Forelimb muscle (tissue), 1 donor: ENCODE data around the gene BAHD1. TPM values are rescaled to one million over a fixed set of nuclear protein-coding genes. Genes with fewer than 3 reads are reported as not detected.
"Not testable (repeated sequence)": the region's sequence is repeated elsewhere in the genome, so short reads cannot be mapped to it uniquely, and the experiment has no call there.

Experiments used
- DNase-seq: peaks from one replicate; pipeline ENCODE4 v3.0.0-alpha.2; 2013; ENCODE audit warnings: low read depth
- polyA plus RNA-seq: library from polyadenylated mRNA; unstranded; fragments of 120-200 nt; gene quantifications from one replicate; pipeline ENCODE4 v1.2.1, GENCODE V29; 2013; ENCODE audit not compliant: insufficient read length

BAHD1 gene
- polyA plus RNA-seq, 1 donor: 24.6 TPM

GRCh38 chr15:40445421-40445922 lies 4.7 kb downstream of the BAHD1 start:
- DNase-seq: no peak

DNA sequence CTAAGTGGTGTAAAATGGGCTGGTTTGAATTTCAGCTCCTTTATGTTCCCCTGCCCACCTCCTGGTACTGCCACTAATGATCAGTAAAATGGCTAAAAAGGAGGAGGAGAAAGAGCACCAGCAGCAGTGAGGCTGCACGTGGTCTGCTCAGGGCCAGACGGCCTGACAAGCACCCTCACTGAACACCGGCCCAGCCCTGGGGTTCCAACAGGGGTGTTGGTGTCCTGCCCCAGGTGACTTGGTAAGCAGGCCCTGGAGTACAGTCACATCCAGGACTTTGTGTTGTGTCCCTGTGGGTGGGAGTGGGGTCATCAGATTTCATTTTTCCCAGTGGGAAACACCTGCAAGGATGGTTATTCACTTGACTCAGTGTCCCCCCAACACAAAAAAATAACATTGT lies 5.4 kb downstream of the BAHD1 start:
- DNase-seq: no peak

DNA sequence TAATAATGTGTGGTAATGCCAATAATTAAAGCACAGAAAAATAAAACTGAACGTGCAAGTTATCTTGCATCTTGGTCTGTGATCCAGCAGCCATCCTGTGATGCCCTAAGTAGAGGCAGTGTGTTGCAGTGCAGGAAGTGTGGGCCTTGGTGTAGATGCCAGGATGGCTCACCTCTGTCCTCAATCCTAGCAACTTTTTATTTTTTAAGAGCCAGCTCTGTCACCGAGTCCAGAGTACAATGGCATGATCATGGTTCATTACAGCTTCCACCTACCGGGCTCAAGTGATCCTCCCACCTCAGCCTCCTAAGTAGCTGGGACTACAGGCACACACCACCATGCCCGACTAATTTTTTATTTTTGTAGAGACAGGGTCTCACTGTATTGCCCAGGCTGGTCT lies 7.6 kb downstream of the BAHD1 start:
- no peak for DNase-seq

- no peak for DNase-seq
Measured at GRCh38 chr15:40449275-40449674, 8.5 kb downstream of the BAHD1 start.

DNA sequence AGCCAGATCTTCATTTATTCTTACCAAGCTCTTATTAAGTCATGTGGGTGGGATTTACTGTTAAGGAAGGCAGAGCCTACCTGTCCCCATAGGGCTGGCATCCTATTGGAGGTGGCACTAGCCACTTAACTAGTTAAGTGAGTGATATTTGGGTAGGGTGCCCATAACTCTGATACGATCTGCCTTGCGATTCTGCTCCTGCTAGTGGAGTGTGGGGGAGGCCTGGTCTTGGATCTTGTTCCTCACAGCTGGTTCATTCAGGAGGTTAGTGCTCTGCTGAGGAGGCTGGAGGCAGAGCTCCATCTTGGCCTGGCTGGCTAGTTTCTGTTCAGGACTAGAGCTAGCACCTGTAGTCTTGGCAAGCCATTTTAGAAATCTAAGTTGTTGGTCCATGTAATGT lies 9.3 kb downstream of the BAHD1 start:
- DNase-seq: no peak

DNA sequence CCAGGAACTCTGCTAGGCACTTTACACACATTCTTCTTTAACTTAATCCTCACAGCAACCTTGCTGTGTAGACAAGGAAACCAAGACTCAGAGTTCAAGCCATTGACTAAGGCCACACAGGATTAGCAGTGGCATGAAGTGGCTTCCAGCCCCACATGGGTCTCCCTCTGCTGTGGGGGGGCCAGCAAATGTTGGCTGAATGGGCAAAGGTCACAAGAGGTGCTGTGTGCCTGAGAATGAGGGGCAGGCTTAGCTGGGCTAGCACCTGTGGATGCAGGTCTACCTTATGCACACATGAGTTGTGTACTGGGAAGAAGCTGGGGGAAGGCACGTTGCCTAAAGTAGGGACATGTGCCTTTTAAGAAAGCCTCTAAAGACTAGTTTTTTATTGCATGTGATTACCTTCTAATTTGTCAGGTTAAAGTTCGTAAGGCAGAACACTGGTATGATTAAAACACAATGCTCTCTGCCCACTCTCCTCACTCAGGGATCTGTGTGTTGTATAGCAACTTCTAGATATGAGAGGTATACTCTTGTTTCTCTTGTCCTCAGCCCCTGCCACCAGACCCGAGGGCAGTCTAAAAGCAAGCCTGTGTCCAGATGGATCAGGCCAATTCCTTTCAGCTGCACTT lies 10.9 kb downstream of the BAHD1 start:
- no peak for DNase-seq

GRCh38 chr15:40452296-40453090 lies 11.7 kb downstream of the BAHD1 start:
- no peak for DNase-seq

DNA sequence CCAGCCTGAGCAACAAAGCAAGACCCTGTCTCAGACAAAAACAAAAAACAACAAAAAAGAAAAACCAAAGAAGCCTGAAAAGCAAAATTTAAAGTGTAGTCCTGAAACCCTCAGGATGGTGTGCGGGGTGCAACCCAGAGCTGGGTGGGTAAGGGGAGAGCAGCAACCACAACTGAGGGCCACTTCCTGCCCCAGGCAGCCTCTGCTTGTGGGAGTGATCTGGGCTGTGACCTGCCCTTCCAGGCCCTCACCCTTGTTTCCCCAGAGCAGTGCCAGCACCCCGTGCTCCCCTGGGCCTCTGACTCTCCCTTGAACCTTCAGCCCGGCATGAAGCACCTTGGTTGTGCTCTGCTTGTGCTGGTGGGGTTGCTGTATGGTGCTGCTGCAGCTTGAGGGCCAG lies 13.2 kb downstream of the BAHD1 start:
- not testable (repeated sequence) for DNase-seq

DNA sequence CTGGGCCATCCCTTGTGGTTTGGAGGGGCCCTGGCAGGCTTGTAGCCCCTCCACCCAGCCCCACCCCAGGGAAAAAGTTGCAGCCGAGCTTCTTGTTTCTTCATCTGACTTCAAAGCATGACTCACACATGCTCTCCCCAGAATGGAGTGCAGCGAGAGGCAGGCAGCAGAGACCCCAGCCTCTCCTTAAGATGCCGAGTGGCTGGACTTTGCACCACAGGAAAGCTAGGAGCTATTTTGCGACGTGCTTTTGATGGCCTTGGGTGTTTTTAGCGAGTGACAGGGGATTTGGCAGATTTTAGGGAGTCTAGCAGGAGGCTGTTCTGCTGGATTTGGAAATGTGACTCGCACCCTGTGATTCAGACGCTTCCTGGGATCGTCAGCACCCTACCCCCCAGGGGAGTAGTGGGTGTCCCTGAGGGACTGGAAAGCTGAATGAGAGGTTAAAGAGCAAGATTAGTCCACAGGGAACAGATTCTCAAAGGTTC lies 14.2 kb downstream of the BAHD1 start:
- DNase-seq: no peak

DNA sequence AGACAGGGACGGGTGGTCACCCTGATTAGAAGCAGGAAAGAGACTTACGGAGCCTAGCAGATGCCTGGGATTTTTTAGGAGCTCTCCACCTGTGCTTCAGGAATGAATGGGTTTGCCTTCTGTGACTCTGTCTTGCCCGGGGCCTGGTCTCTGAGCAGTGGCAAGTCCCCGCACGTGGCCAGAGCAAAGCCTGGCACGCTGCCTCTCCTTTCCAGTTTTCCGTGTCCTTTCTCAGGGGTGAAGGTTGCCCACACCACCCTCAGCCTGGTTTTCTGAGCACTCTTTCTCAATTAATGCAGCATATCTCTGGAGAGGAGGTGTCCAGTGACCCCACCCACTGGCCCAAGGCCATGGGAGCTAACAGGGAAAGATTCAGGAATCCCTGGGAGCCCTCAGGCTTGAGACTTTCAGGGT lies 15.6 kb downstream of the BAHD1 start:
- no peak for DNase-seq

DNA sequence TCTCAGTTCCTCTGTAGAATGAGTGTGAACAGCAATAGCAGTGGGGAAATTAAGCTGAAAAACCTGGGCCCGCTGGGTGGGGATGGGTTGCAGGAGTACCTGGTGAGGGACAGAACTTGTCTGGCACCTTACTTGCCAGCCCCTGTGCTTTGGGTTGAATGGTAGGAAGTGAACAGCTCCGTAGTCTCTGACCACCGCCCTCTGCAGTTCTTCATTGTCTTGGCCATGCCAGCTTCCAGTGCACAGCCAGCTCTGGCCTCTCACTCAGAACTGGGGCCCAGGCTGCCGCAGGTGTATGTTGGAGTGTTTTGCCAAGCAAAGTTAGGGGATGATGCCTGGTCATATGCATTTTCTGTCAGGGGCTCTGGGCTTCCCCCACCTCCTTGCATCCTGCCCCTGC lies 16.0 kb downstream of the BAHD1 start:
- no peak for DNase-seq

GRCh38 chr15:40458495-40459371 lies 18.0 kb downstream of the BAHD1 start:
- no peak for DNase-seq

GRCh38 chr15:40459391-40460015 lies 18.8 kb downstream of the BAHD1 start:
- DNase-seq: no peak

DNA sequence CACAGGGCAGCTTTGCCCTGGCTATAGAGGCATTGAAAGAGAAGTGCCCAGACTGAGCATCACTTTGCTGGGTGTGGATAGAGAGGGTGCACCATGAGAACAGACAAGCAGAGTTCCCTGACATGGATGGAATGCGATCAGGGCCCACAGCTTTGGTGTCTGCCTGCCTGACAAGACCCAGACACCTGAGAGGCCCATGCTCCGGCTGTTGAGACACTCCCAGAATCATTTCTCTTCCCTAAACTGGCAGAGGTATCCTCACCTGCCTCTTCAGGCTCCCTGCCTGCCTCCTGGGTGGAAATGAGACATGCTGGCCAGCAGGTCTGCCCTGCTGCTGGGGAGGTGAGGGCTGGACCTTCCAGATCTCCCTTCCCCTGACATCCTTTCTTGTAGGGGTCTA lies 19.7 kb downstream of the BAHD1 start:
- no peak for DNase-seq

DNA sequence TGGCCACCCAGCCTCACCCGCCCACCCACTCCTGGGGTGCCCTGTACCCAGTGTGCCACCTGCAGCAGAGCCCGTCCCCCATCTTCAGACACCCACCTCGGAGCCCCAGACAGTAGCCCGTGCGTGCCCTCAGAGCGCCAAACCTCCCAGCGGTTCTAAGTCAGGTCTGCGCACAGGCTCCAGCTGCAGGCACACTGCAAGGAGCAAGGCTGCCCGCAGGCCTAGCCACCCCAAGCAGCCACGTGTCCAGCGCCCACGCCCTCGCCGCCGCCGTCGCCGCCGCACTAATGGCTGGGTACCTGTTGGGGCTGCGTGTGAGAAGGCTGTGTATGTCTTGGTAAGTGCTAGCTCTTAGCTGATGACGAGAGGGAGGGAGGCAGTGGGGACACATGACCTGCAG lies 21.2 kb downstream of the BAHD1 start:
- no peak for DNase-seq

DNA sequence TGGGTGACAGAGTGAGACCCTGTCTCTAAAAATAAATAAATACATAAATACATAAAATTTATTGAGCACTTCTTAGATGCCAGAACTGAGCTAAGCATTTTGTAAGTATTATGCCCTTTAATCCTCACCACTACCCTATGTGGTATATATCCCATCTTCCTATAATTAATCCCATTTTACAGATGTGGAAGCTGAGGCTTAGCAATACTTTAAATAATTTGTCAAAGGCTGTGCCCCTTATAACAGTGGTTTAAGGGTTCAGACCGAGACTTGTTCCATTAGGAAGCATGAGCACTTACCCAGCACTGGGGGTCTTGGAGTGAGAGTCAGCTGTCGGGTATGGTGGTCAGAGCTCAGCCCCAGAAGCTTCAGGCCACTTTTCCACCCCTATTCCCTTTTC lies 22.5 kb downstream of the BAHD1 start:
- no peak for DNase-seq

- no peak for DNase-seq
Measured at GRCh38 chr15:40463886-40464545, 23.3 kb downstream of the BAHD1 start.

GRCh38 chr15:40464595-40465185 lies 23.9 kb downstream of the BAHD1 start:
- no peak for DNase-seq

- DNase-seq: no peak
Measured at GRCh38 chr15:40465939-40466338, 25.2 kb downstream of the BAHD1 start.

- no peak for DNase-seq
Measured at GRCh38 chr15:40466426-40467260, 25.9 kb downstream of the BAHD1 start.
